NCI-H510A treated with DMSO at 0.1 percent for 48 hours (cell line): Measurements from ENCODE around the gene MIA2.
"Not testable (repeated sequence)": the region's sequence is repeated elsewhere in the genome, so short reads cannot be mapped to it uniquely, and the experiment has no call there.

ENCODE experiments used
- DNase-seq: peaks from one replicate; lab custom pipeline; 2025; lab: John Stamatoyannopoulos, UW

Gene MIA2, protein sequence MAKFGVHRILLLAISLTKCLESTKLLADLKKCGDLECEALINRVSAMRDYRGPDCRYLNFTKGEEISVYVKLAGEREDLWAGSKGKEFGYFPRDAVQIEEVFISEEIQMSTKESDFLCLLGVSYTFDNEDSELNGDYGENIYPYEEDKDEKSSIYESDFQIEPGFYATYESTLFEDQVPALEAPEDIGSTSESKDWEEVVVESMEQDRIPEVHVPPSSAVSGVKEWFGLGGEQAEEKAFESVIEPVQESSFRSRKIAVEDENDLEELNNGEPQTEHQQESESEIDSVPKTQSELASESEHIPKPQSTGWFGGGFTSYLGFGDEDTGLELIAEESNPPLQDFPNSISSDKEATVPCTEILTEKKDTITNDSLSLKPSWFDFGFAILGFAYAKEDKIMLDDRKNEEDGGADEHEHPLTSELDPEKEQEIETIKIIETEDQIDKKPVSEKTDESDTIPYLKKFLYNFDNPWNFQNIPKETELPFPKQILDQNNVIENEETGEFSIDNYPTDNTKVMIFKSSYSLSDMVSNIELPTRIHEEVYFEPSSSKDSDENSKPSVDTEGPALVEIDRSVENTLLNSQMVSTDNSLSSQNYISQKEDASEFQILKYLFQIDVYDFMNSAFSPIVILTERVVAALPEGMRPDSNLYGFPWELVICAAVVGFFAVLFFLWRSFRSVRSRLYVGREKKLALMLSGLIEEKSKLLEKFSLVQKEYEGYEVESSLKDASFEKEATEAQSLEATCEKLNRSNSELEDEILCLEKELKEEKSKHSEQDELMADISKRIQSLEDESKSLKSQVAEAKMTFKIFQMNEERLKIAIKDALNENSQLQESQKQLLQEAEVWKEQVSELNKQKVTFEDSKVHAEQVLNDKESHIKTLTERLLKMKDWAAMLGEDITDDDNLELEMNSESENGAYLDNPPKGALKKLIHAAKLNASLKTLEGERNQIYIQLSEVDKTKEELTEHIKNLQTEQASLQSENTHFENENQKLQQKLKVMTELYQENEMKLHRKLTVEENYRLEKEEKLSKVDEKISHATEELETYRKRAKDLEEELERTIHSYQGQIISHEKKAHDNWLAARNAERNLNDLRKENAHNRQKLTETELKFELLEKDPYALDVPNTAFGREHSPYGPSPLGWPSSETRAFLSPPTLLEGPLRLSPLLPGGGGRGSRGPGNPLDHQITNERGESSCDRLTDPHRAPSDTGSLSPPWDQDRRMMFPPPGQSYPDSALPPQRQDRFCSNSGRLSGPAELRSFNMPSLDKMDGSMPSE (N-terminal part only)

GRCh38 chr14:39233680-39234326 is at the start of gene MIA2:
Gene MIA2 (plus strand): TSS chr14:39233915. CDS start chr14:39234115, 200 bp downstream.
- no peak for DNase-seq

DNA sequence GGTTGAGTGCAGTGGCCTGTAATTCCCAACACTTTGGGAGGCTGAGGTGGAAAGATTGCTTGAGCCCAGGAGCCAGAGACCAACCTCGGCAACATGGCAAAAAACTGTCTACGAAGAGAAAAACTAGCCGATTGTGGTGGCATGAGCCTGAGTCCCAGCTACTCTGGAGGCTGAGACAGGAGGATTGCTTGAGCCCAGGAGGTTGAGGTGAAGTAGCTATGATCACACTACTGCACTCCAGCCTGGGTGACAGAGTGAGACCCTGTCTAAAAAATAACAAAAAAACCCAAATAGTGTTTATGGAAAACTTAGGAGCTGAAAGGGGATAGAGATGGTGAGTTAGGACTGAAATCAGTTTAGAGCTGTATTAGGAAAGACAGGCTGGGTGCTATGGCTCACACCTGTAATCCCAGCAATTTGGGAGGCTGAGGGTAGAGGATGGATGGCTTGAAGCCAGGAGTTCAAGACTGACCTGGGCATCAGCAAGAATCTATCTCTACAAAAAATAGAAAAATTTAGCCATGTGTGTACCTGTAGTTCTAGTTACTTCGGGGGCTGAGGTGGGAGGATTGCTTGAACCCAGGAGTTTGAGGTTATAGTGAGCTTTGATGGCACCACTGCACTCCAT is 49.0 kb upstream of the MIA2 start:
- no peak for DNase-seq

GRCh38 chr14:39185256-39186049 is 48.3 kb upstream of the MIA2 start:
- no peak for DNase-seq

- DNase-seq: no peak
These were observed 46.7 kb upstream of the MIA2 start for GRCh38 chr14:39186941-39187525.

DNA sequence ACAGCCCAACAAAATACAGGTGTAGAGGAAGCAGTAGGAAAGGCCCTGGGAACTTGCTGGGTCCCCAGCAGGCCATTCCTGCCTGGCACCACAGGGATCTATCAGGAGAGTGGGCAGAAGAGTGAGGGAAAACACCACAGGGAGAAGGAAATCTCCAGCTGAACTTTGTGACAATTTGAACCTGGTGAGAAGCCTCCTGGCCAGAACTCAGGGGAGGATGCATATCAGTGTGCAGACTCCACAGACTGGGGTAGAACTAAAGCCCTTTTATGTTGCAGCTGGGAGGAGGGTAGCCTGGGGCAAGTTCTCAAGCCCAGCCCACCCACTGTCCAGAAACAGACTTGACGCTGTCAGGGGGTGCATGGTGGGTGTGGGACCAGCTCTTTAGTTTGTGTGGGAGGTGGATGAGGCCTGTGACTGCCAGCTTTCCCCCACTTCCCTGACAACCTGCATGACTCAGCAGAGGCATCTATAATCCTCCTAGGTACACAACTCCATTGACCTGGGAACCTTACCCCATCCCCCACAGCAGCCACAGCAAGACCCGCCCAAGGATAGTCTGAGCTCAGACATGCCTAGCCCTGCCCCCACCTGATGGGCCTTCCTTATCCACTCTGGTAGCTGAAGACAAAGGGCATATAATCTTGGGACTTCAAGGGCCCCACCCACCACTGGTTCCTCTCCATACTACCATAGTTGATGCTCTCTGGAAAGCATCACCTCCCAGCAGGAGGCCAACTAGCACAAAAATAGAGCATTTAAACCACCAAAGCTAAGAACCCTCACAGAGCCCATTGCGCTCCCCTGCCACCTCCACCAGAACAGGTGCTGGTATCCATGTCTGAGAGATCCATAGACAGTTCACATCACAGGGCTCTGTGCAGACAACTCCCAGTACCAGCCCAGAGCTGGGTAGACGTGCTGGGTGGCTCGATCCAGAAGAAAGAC is 29.8 kb upstream of the MIA2 start:
- DNase-seq: no peak

GRCh38 chr14:39207430-39207829 is 26.3 kb upstream of the MIA2 start:
- DNase-seq: not testable (repeated sequence)

GRCh38 chr14:39211109-39211741 is 22.5 kb upstream of the MIA2 start:
- no peak for DNase-seq

GRCh38 chr14:39212034-39212433 is 21.7 kb upstream of the MIA2 start:
- no peak for DNase-seq

DNA sequence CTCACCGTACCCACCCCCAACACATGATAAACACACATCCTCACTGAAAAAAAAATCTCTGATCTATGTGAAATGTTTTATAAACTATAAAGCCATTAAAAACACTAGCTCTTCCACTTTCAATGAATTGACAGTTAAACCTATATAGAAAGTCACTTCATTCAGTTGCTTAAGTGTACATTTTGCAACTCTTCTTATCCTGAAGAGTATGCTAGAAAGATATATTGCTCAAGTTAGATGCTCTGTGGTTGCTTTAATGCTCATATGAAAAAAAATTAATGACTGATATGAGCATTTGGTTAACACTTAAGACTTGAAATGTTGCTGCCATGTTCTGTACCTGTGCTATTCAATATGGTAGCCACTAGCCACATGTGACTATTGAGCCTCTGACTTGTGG is 21.0 kb upstream of the MIA2 start:
- DNase-seq: no peak

- DNase-seq: no peak
These were observed 16.4 kb upstream of the MIA2 start for GRCh38 chr14:39217214-39217879.

DNA sequence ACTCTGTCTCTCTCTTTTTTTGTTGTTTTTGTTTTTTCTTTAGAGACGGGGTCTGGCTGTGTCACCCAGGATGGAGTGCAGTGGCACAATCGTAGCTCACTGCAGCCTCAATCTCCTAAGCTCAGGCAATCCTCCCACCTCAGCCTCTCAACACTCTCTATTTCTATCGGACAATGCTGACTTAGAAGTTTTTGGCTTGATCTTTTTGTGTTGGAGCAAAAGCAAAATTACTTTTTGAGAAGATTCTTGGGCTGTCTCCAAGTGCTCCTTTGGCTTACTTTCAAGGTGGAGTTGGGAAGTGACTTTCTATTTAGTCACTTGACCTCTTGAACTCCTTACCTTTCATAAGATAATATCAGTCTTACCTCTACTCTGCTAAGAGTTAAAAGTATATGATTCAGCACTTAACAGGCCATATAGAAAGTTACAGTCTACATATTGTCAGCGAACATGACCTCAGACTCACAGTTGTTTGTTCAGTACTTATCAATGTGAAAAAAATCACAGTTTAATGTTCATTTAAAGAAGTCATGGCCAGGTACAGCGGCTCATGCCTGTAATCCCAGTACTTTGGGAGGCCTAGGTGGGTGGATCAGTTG is 15.4 kb upstream of the MIA2 start:
- DNase-seq: no peak

DNA sequence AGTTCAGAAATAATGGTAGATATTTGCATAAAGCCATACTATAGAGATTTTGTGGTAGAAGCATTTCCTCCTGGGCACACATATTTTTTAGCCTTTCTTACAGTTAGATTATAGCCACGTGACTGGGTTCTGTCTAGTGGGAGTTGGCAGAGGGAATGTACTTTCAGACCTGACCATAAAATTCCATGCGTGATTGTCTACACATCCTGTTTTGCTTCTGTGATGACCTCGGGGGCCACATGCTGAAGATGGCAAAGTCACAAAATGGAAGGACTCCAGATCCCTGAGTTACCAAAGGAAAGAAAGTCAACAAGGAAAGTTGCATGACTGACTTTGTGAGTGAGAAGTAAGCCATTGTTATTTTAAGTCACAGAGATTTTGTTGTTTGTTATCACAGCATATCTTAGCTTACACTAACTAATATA is 14.6 kb upstream of the MIA2 start:
- no peak for DNase-seq

DNA sequence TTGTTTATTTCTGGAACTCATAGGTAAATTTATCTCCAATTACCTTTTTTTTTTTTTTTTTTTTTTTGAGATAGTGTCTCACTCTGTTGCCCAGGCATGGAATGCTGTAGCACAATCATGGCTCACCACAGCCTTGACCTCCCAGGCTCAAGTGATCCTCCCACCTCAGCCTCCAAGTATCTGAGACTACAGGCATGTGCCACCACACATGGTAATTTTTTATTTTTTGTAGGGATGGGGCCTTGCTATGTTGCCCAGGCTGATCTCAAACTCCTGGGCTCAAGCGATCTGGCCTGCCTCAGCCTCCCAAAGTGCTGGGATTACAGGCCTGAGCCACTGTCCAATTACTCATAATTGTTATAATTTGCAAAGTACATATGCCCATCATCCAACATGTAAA is 13.2 kb upstream of the MIA2 start:
- not testable (repeated sequence) for DNase-seq

DNA sequence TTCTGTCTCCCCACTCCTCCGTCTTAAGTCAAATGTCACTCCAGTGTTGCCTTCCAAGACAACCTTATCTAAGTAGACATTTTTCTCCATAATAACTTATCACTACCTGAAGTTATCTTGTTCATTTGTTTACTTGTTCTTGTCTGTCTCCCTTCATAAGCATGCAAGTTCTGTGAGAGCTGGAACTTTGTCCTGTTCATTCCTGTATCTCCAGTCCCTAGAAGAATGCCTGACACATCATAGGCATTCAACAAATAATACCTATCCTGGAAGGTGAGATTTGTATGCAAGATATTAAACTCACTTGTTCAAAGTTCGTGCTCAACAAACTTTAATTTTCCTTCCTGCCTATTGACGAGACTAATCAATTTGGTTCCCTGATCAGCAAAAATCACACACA is 5.7 kb upstream of the MIA2 start:
- no peak for DNase-seq

DNA sequence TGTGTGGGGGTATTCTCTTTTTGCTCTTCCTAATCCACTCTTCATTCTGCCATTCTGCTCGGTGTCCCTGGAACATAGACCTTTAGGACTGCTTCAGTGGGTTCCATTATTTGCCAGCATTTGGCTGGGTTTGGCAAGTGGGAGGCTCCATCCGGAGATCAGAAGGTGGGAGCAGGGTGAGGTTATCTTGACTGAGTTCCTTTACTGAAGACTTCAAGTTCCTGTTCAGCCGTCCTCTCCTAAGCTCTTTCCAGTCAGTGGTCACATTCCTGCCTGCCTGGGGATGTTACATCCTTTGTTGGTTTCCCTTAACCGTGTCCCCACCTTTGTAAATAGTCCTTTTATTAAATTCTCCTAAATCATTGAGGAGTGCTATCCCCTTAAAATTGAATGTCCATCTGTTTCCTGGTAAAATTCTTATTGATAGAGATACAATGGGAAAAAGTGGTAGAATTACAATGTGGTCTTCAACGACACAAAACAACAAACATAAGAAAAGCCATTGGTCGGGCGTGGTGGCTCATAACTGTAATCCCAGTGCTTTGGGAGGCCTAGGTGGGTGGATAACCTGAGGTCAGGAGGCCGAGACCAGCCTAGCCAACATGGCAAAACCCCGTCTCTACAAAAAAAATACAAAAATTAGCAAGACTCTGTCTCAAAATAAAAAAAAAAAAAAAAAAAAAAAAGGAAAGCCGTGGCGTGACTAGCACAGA is 5.0 kb upstream of the MIA2 start:
- no peak for DNase-seq

GRCh38 chr14:39229222-39229543 is 4.5 kb upstream of the MIA2 start:
- no peak for DNase-seq

- no peak for DNase-seq
These were observed 4.1 kb upstream of the MIA2 start for GRCh38 chr14:39229601-39230110.
